ENCODE results near the gene AFF2.

GRCh38 chrX:148670277-148670676, 169.9 kb downstream of the AFF2 start:
- no peak for TF ChIP-seq CTCF (IDR thresholded peaks at IDR 0.05; ENCODE audit: low read length)
- no peak for TF ChIP-seq EZH2 (optimal IDR thresholded peaks at IDR 0.05; ENCODE audit: low read depth, low read length)
- no peak for TF ChIP-seq EZH2phosphoT487 (IDR thresholded peaks at IDR 0.05; ENCODE audit: low read length)
